GM06990 (cell line): ENCODE results near the gene BOD1L1.

Experiments used
- DNase-seq: peaks from one replicate; pipeline ENCODE4 v3.0.0-alpha.2; 2011; ENCODE audit not compliant: insufficient read length; ENCODE audit errors: extremely low read depth
- H3K27me3 ChIP-seq: replicated peaks from 2 replicates; pipeline ENCODE4 v1.6.0; 2011; ENCODE audit warnings: low read length; ENCODE audit not compliant: control insufficient read depth, insufficient read depth
- H3K36me3 ChIP-seq: 2 replicates; pipeline ENCODE4 v1.5.1; 2011; ENCODE audit warnings: low read length; ENCODE audit not compliant: control insufficient read depth, insufficient read depth
- H3K4me3 ChIP-seq: replicated peaks from 2 replicates; pipeline ENCODE4 v1.5.1; 2011; ENCODE audit warnings: low read depth, mild to moderate bottlenecking, control low read depth, low read length
- TF ChIP-seq, protein P1 (sequence below): IDR thresholded peaks from 2 replicates; pipeline ENCODE4 v1.5.1; 2011; ENCODE audit warnings: low read length, control low read depth, mild to moderate bottlenecking, inconsistent platforms; ENCODE audit not compliant: insufficient read depth, poor library complexity, severe bottlenecking

Gene BOD1L1

DNA sequence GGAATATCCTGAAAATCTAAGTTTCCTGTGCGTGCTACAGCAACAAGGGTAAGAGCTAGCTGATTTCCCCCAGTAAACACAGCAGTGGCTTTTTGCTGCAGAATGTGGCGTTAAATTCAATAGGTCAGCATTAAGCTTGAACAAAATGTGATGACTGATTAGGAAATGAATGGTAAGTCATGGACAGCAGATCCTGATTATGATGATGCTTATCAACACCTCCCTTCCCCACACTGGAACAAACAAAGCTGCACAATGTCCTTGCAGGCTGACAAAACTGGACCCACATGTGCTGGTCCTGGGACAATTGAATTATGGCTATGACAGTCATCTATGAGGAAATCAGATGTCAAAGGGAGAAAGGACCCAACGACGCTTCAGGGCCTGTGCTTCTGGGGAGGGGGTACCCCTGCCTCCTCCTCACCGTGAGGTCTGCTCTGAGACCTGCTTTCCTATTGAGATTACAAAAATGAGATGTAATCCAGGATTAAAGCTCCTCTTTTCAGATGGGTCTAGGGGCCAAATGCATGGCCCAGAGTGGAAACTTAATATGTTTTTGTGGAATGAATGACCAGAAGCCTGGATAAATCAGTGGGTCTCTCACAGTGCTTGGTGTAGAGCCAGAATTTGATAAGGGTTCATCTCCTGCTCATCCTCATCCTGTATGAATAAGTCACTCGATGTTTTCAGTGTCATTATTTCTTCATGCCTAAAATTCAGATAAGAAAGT lies 32.0 kb upstream of the BOD1L1 start:
- DNase-seq, result no peak
- no peaks in the 10 kb centered on the region; the same call in 1 of the 2 replicates for H3K27me3 ChIP-seq
- TF ChIP-seq, protein P1, sequence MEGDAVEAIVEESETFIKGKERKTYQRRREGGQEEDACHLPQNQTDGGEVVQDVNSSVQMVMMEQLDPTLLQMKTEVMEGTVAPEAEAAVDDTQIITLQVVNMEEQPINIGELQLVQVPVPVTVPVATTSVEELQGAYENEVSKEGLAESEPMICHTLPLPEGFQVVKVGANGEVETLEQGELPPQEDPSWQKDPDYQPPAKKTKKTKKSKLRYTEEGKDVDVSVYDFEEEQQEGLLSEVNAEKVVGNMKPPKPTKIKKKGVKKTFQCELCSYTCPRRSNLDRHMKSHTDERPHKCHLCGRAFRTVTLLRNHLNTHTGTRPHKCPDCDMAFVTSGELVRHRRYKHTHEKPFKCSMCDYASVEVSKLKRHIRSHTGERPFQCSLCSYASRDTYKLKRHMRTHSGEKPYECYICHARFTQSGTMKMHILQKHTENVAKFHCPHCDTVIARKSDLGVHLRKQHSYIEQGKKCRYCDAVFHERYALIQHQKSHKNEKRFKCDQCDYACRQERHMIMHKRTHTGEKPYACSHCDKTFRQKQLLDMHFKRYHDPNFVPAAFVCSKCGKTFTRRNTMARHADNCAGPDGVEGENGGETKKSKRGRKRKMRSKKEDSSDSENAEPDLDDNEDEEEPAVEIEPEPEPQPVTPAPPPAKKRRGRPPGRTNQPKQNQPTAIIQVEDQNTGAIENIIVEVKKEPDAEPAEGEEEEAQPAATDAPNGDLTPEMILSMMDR, result no peak
- H3K4me3 ChIP-seq, result no peak overlapping the region
- no peaks in the 10 kb centered on the region for H3K36me3 ChIP-seq

GRCh38 chr4:13656569-13657405 lies 29.3 kb upstream of the BOD1L1 start:
- no peak overlapping the region; the same call in 1 of the 2 replicates for H3K4me3 ChIP-seq
- DNase-seq, result peak; percentile 23
- TF ChIP-seq, protein P1, result peak; percentile 87
- H3K27me3 ChIP-seq, result no peaks in the 10 kb centered on the region; the same call in 1 of the 2 replicates
- H3K36me3 ChIP-seq, result no peaks in the 10 kb centered on the region

- H3K27me3 ChIP-seq, result no peaks in the 10 kb centered on the region; the same call in 1 of the 2 replicates
- DNase-seq, result peak; percentile 64
- H3K4me3 ChIP-seq, result peak overlapping the region; percentile 61
- TF ChIP-seq, protein P1, result peak; percentile 97
- H3K36me3 ChIP-seq, result no peaks in the 10 kb centered on the region
Measured at GRCh38 chr4:13654162-13654797, 26.8 kb upstream of the BOD1L1 start.

GRCh38 chr4:13653766-13654161 lies 26.2 kb upstream of the BOD1L1 start:
- H3K27me3 ChIP-seq, result no peaks in the 10 kb centered on the region; the same call in 1 of the 2 replicates
- DNase-seq, result no peak
- no peak overlapping the region for H3K4me3 ChIP-seq
- TF ChIP-seq, protein P1, result no peak
- no peaks in the 10 kb centered on the region for H3K36me3 ChIP-seq

GRCh38 chr4:13647031-13647430 lies 19.5 kb upstream of the BOD1L1 start:
- H3K27me3 ChIP-seq, result no peaks in the 10 kb centered on the region; the same call in 1 of the 2 replicates
- H3K36me3 ChIP-seq, result no peaks in the 10 kb centered on the region
- no peak overlapping the region for H3K4me3 ChIP-seq
- DNase-seq, result no peak
- TF ChIP-seq, protein P1, result no peak
